GM18907 (cell line): ENCODE results near the gene HNRNPR.

Experiments
- ATAC-seq: cut with Tn5 transposase; IDR thresholded peaks from one replicate; pipeline ENCODE4 v1.9.1; 2021; ENCODE audit warnings: mild to moderate bottlenecking, moderate library complexity; ENCODE audit not compliant: unreplicated experiment

The HNRNPR gene

GRCh38 chr1:23369335-23370013 is 25.4 kb upstream of the HNRNPR start, which contains the start of gene ZNF436:
Gene ZNF436, minus strand, starts transcription at chr1:23369836. Its CDS starts 1,831 bp downstream, at chr1:23368005.
- no peak for ATAC-seq

- peak; percentile 71 for ATAC-seq
Measured at GRCh38 chr1:23368562-23369334, 24.7 kb upstream of the HNRNPR start.

GRCh38 chr1:23367791-23368561 is 23.9 kb upstream of the HNRNPR start:
- ATAC-seq: peak; percentile 92

GRCh38 chr1:23367451-23367790 is 23.3 kb upstream of the HNRNPR start:
- ATAC-seq: no peak

GRCh38 chr1:23366598-23366997 is 22.5 kb upstream of the HNRNPR start:
- no peak for ATAC-seq

GRCh38 chr1:23366146-23366545 is 22.1 kb upstream of the HNRNPR start:
- ATAC-seq: no peak

- ATAC-seq: no peak
Measured at GRCh38 chr1:23362218-23362713, 18.2 kb upstream of the HNRNPR start.

GRCh38 chr1:23358310-23358875 is 14.3 kb upstream of the HNRNPR start:
- no peak for ATAC-seq

GRCh38 chr1:23357138-23357908 is 13.2 kb upstream of the HNRNPR start:
- no peak for ATAC-seq

GRCh38 chr1:23356471-23357137 is 12.5 kb upstream of the HNRNPR start:
- no peak for ATAC-seq

GRCh38 chr1:23354245-23354644 is 10.2 kb upstream of the HNRNPR start:
- ATAC-seq: no peak

- ATAC-seq: no peak
Measured at GRCh38 chr1:23352096-23352695, 8.1 kb upstream of the HNRNPR start.

- ATAC-seq: no peak
Measured at GRCh38 chr1:23345920-23346319, 1.8 kb upstream of the HNRNPR start.

GRCh38 chr1:23344987-23345472 is 946 bp upstream of the HNRNPR start:
- no peak for ATAC-seq

- peak; percentile 21 for ATAC-seq
Measured at GRCh38 chr1:23343221-23344110, 618 bp downstream of the HNRNPR start.

GRCh38 chr1:23341931-23342692 is 2.0 kb downstream of the HNRNPR start:
- ATAC-seq: no peak

- ATAC-seq: no peak
Measured at GRCh38 chr1:23339632-23340031, 4.5 kb downstream of the HNRNPR start.

GRCh38 chr1:23337869-23338268 is 6.2 kb downstream of the HNRNPR start:
- no peak for ATAC-seq
